Type B pancreatic cell (in vitro differentiated cells): ENCODE results near the gene MYH7. TPM values are rescaled to one million over a fixed set of nuclear protein-coding genes. Genes with fewer than 3 reads are reported as not detected.

Source experiments
- DNase-seq: peaks from one replicate; pipeline ENCODE4 v3.0.0; 2021; ENCODE audit warnings: mixed read lengths; ENCODE audit not compliant: unreplicated experiment; ENCODE audit errors: extremely low spot score
- H3K27ac Mint-ChIP-seq: 2 replicates; pipeline ENCODE4 v1.8.0; 2021; ENCODE audit warnings: mild to moderate bottlenecking, mixed read lengths
- H3K27me3 Mint-ChIP-seq: 2 replicates; pipeline ENCODE4 v1.8.0; 2021; ENCODE audit warnings: mixed read lengths
- H3K36me3 Mint-ChIP-seq: 2 replicates; pipeline ENCODE4 v1.8.0; 2021; ENCODE audit warnings: mixed read lengths
- H3K4me1 Mint-ChIP-seq: one replicate; pipeline ENCODE4 v1.8.0; 2021; ENCODE audit warnings: mixed read lengths; ENCODE audit not compliant: unreplicated experiment
- H3K4me3 Mint-ChIP-seq: 2 replicates; pipeline ENCODE4 v1.8.0; 2021; ENCODE audit warnings: mild to moderate bottlenecking, mixed read lengths
- H3K9me3 Mint-ChIP-seq: 2 replicates; pipeline ENCODE4 v1.8.0; 2021; ENCODE audit warnings: mixed read lengths
- CTCF ChIP-seq: fragments of 200-600 bp; sonication (generic); conservative IDR thresholded peaks from 2 replicates; pipeline ENCODE4 v1.5.0; 2021; ENCODE audit warnings: antibody characterized with exemption, mild to moderate bottlenecking
- total RNA-seq: library from RNA; stranded (reverse); gene quantifications from 2 replicates; pipeline ENCODE4 v1.2.1, GENCODE V29; 2021; ENCODE audit warnings: low replicate concordance

Gene MYH7
- total RNA-seq, 1 donor from 2014 or later, result 0.14 TPM

GRCh38 chr14:23415821-23416778 lies 19.4 kb downstream of the MYH7 start:
- H3K4me1 Mint-ChIP-seq, result peaks cover 5% of the 10 kb centered on the region
- peaks cover 3% of the 10 kb centered on the region for H3K27me3 Mint-ChIP-seq
- no peak for TF ChIP-seq CTCF
- no peak overlapping the region for H3K27ac Mint-ChIP-seq
- H3K9me3 Mint-ChIP-seq, result no peaks in the 10 kb centered on the region
- no peaks in the 10 kb centered on the region for H3K36me3 Mint-ChIP-seq
- no peak overlapping the region for H3K4me3 Mint-ChIP-seq
- no peak for DNase-seq

- TF ChIP-seq CTCF, result no peak
- no peak overlapping the region for H3K27ac Mint-ChIP-seq
- peaks cover 5% of the 10 kb centered on the region for H3K4me1 Mint-ChIP-seq
- H3K9me3 Mint-ChIP-seq, result no peaks in the 10 kb centered on the region
- H3K27me3 Mint-ChIP-seq, result peaks cover 8% of the 10 kb centered on the region
- DNase-seq, result no peak
- H3K36me3 Mint-ChIP-seq, result no peaks in the 10 kb centered on the region
- H3K4me3 Mint-ChIP-seq, result no peak overlapping the region
Observed at GRCh38 chr14:23414906-23415820, 20.3 kb downstream of the MYH7 start.

- no peaks in the 10 kb centered on the region for H3K9me3 Mint-ChIP-seq
- no peak for DNase-seq
- no peak for TF ChIP-seq CTCF
- H3K36me3 Mint-ChIP-seq, result no peaks in the 10 kb centered on the region
- H3K4me3 Mint-ChIP-seq, result no peak overlapping the region
- peaks cover 8% of the 10 kb centered on the region for H3K27me3 Mint-ChIP-seq
- peaks cover 5% of the 10 kb centered on the region for H3K4me1 Mint-ChIP-seq
- no peak overlapping the region for H3K27ac Mint-ChIP-seq
Observed at GRCh38 chr14:23414254-23414653, 21.2 kb downstream of the MYH7 start.

- Mint-ChIP-seq H3K27me3 (peaks cover 11% of the 10 kb centered on the region), H3K27ac (no peak overlapping the region), H3K9me3 (no peaks in the 10 kb centered on the region), H3K36me3 (no peaks in the 10 kb centered on the region), H3K4me1 (peaks cover 5% of the 10 kb centered on the region), H3K4me3 (no peak overlapping the region)
- DNase-seq, result no peak
- TF ChIP-seq CTCF, result no peak
Observed at GRCh38 chr14:23413681-23414080, 21.8 kb downstream of the MYH7 start.

- Mint-ChIP-seq H3K27me3 (peaks cover 20% of the 10 kb centered on the region), H3K27ac (no peak overlapping the region), H3K9me3 (no peaks in the 10 kb centered on the region), H3K4me1 (peaks cover 5% of the 10 kb centered on the region), H3K36me3 (no peaks in the 10 kb centered on the region), H3K4me3 (no peak overlapping the region)
- no peak for DNase-seq
- TF ChIP-seq CTCF, result no peak
Observed at GRCh38 chr14:23411563-23412525, 23.6 kb downstream of the MYH7 start.
